OCI-LY3 (cell line): ENCODE measurements around the gene TENT5C.
A peak's percentile ranks its signal among the peaks of the same experiment; 100 is the strongest.

ENCODE experiments used
- H2AFZ ChIP-seq: fragments of 200-600, 300-600 bp; shearing (Covaris generic); 2 replicates; pipeline ENCODE4 v1.6.0; 2014; ENCODE audit warnings: antibody characterized with exemption, low read depth, low read length
- H3K27ac ChIP-seq: fragments of 200-600, 300-600 bp; sonication (generic); 2 replicates; pipeline ENCODE4 v1.5.1; 2014; ENCODE audit warnings: mild to moderate bottlenecking, low read length, moderate library complexity, mixed read lengths
- H3K27me3 ChIP-seq: fragments of 200-600, 300-600 bp; sonication (generic); 2 replicates; pipeline ENCODE4 v1.6.1; 2014; ENCODE audit warnings: low read depth, low read length, mixed read lengths
- H3K36me3 ChIP-seq: fragments of 200-600, 300-600 bp; sonication (generic); replicated peaks from 2 replicates; pipeline ENCODE3; 2014; ENCODE audit warnings: low read depth, low read length, mixed read lengths
- H3K4me1 ChIP-seq: fragments of 300-600, 200-600 bp; sonication (generic); 2 replicates; pipeline ENCODE4 v1.6.1; 2014; ENCODE audit warnings: low read length, mixed read lengths
- H3K4me2 ChIP-seq: fragments of 200-600, 300-600 bp; sonication (generic); 2 replicates; pipeline ENCODE4 v1.6.1; 2014; ENCODE audit warnings: low read length, mixed read lengths
- H3K4me3 ChIP-seq: fragments of 300-600, 200-600 bp; sonication (generic); 2 replicates; pipeline ENCODE4 v1.5.1; 2014; ENCODE audit warnings: antibody characterized with exemption, mild to moderate bottlenecking, low read length, moderate library complexity
- H3K79me2 ChIP-seq: fragments of 300-600, 200-600 bp; shearing (Covaris generic); 2 replicates; pipeline ENCODE4 v1.6.1; 2014; ENCODE audit warnings: mild to moderate bottlenecking, low read length, mixed read lengths
- H3K9ac ChIP-seq: fragments of 300-600, 200-600 bp; shearing (Covaris generic); 2 replicates; pipeline ENCODE4 v1.6.0; 2014; ENCODE audit warnings: mild to moderate bottlenecking, low read length, moderate library complexity
- H3K9me3 ChIP-seq: fragments of 200-600, 300-600 bp; shearing (Covaris generic); 2 replicates; pipeline ENCODE4 v1.6.1; 2014; ENCODE audit warnings: low read length, mixed read lengths; ENCODE audit not compliant: insufficient read depth
- H4K20me1 ChIP-seq: fragments of 200-600, 300-600 bp; sonication (generic); 2 replicates; pipeline ENCODE4 v1.6.1; 2016; ENCODE audit warnings: low read length, mixed read lengths; ENCODE audit not compliant: insufficient read depth
- EZH2phosphoT487 ChIP-seq: fragments of 200-600 bp; shearing (Covaris generic); IDR thresholded peaks from 2 replicates; pipeline ENCODE4 v1.6.1; 2018; ENCODE audit warnings: antibody characterized with exemption, mixed run types, low read depth
- TF ChIP-seq, protein P1 (sequence below): fragments of 200-600, 300-600 bp; sonication (generic); IDR thresholded peaks from 2 replicates; pipeline ENCODE4 v1.5.1; 2014; ENCODE audit warnings: antibody characterized with exemption, low read length, low read depth

The TENT5C gene

GRCh38 chr1:117662667-117663066 lies 56.8 kb downstream of the TENT5C start:
- no peaks in the 10 kb centered on the region for H3K36me3 ChIP-seq
- no peak overlapping the region for H2AFZ ChIP-seq
- H3K4me1 ChIP-seq = peaks cover 78% of the 10 kb centered on the region
- H3K27me3 ChIP-seq = peaks cover 7% of the 10 kb centered on the region; the same call in 1 of the 2 replicates
- no peak overlapping the region for H3K9ac ChIP-seq
- no peak overlapping the region for H3K27ac ChIP-seq
- no peaks in the 10 kb centered on the region for H3K9me3 ChIP-seq
- TF ChIP-seq, protein P1, sequence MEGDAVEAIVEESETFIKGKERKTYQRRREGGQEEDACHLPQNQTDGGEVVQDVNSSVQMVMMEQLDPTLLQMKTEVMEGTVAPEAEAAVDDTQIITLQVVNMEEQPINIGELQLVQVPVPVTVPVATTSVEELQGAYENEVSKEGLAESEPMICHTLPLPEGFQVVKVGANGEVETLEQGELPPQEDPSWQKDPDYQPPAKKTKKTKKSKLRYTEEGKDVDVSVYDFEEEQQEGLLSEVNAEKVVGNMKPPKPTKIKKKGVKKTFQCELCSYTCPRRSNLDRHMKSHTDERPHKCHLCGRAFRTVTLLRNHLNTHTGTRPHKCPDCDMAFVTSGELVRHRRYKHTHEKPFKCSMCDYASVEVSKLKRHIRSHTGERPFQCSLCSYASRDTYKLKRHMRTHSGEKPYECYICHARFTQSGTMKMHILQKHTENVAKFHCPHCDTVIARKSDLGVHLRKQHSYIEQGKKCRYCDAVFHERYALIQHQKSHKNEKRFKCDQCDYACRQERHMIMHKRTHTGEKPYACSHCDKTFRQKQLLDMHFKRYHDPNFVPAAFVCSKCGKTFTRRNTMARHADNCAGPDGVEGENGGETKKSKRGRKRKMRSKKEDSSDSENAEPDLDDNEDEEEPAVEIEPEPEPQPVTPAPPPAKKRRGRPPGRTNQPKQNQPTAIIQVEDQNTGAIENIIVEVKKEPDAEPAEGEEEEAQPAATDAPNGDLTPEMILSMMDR = no peak
- no peak for TF ChIP-seq EZH2phosphoT487
- no peaks in the 10 kb centered on the region for H4K20me1 ChIP-seq
- no peaks in the 10 kb centered on the region for H3K79me2 ChIP-seq
- H3K4me2 ChIP-seq = no peak overlapping the region
- no peak overlapping the region for H3K4me3 ChIP-seq

GRCh38 chr1:117663156-117663902 lies 57.5 kb downstream of the TENT5C start:
- Histone ChIP-seq H3K9ac (no peak overlapping the region), H3K4me3 (no peak overlapping the region), H3K4me1 (peaks cover 82% of the 10 kb centered on the region), H3K79me2 (no peaks in the 10 kb centered on the region), H3K4me2 (peak overlapping the region; percentile 75), H3K9me3 (no peaks in the 10 kb centered on the region), H4K20me1 (no peaks in the 10 kb centered on the region), H3K36me3 (no peaks in the 10 kb centered on the region), H3K27ac (peak overlapping the region; percentile 82), H3K27me3 (peaks cover 7% of the 10 kb centered on the region; the same call in 1 of the 2 replicates), H2AFZ (no peak overlapping the region)
- TF ChIP-seq, protein P1 = no peak

- no peaks in the 10 kb centered on the region for H3K36me3 ChIP-seq
- no peak overlapping the region for H2AFZ ChIP-seq
- no peaks in the 10 kb centered on the region for H3K9me3 ChIP-seq
- H3K4me2 ChIP-seq = peak overlapping the region; percentile 75
- peak overlapping the region; percentile 31; the same call in 1 of the 2 replicates for H3K9ac ChIP-seq
- H3K4me1 ChIP-seq = peaks cover 72% of the 10 kb centered on the region
- peaks cover 7% of the 10 kb centered on the region; the same call in 1 of the 2 replicates for H3K27me3 ChIP-seq
- H3K79me2 ChIP-seq = no peaks in the 10 kb centered on the region
- H3K27ac ChIP-seq = peak overlapping the region; percentile 82
- no peaks in the 10 kb centered on the region for H4K20me1 ChIP-seq
- H3K4me3 ChIP-seq = peak overlapping the region; percentile 60
- no peak for TF ChIP-seq EZH2phosphoT487
- TF ChIP-seq, protein P1 = no peak
These were observed 58.5 kb downstream of the TENT5C start for GRCh38 chr1:117664314-117664713.

DNA sequence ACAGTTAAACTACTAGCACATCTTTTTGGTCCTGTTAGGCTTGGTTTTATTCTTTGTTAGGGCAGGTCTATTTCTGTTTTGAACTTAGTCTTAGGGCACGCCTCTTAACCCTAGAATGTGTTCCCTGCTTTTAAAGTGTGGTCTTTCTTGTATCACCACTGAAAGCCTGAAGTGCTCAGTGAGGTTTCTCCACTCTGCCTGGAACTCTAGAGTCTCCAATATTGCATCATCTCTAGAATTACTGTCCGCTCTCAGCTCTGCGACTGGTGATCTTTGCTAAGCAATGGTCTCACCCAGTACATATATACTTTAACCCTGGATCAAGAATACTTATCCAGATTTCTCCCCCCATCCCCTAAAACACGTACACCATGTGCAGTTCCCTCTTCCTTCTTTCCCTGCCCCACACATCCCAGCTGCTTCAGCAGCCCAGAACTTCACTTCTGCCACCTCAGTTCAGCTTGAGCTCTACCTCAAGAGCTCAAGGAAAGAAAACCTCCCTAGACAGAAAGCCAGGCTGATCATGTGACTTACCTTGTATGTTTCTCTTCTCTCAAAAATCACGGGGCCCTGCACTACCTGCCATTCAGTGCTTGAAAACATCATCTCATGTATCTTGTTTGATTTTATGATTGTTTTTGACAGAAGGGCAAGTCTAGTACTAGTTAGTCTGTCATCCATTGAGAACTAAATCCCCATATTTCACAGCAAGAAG lies 59.9 kb downstream of the TENT5C start:
- Histone ChIP-seq H3K36me3 (no peaks in the 10 kb centered on the region), H3K4me2 (peak overlapping the region; percentile 55), H3K4me3 (no peak overlapping the region), H3K27me3 (peaks cover 7% of the 10 kb centered on the region; the same call in 1 of the 2 replicates), H4K20me1 (no peaks in the 10 kb centered on the region), H3K9me3 (no peaks in the 10 kb centered on the region), H3K9ac (no peak overlapping the region), H2AFZ (0 out of 2 replicates have a peak overlapping the region, but pooled peaks have one; percentile 0), H3K27ac (peak overlapping the region; percentile 82), H3K4me1 (peaks cover 70% of the 10 kb centered on the region), H3K79me2 (no peaks in the 10 kb centered on the region)
- TF ChIP-seq, protein P1 = no peak
- no peak for TF ChIP-seq EZH2phosphoT487
